HS-27A (cell line): ENCODE measurements around the gene NRL.

ENCODE experiments used
- DNase-seq: peaks from one replicate; pipeline ENCODE4 v3.0.0-alpha.2; 2012; ENCODE audit warnings: low read depth, missing footprints

NRL gene

DNA sequence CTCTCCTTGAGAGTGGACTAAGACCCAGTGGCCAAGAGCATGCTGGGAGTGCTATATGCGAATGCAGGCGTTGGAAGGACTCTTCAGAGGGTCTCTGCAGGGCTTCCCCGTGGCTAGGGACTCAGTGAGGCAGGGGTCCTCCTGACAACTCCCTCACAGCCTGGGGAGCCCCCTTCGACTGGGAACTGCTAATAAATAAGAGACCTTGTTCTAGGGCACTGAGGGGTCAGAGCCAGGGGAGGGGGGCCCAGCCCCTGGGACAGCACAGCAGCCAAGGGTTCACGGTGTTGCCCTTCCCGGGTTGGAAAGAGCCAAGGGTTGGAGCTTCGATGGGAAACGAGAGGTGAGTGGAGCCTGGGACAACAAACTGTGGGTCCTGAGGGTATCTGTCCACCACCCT, 49.3 kb downstream of the NRL start:
- no peak for DNase-seq

DNA sequence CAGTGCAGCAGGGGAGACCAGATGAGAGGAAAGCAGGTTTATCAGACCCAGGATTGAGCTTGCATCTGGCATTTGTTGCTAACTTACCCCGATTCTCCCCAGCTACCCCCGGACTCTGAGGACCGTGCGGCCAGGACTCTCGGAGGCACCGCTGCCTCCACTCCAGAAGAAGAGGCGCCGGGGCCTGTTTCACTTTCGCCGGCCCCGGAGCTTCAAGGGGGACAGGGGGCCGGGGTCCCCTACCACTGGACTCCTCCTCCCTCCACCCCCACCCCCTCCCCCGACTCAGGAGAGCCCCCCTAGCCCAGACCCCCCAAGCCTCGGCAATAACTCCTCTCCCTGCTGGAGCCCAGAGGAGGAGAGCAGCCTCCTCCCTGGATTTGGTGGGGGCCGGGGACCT, 49.9 kb downstream of the NRL start:
- no peak for DNase-seq

DNA sequence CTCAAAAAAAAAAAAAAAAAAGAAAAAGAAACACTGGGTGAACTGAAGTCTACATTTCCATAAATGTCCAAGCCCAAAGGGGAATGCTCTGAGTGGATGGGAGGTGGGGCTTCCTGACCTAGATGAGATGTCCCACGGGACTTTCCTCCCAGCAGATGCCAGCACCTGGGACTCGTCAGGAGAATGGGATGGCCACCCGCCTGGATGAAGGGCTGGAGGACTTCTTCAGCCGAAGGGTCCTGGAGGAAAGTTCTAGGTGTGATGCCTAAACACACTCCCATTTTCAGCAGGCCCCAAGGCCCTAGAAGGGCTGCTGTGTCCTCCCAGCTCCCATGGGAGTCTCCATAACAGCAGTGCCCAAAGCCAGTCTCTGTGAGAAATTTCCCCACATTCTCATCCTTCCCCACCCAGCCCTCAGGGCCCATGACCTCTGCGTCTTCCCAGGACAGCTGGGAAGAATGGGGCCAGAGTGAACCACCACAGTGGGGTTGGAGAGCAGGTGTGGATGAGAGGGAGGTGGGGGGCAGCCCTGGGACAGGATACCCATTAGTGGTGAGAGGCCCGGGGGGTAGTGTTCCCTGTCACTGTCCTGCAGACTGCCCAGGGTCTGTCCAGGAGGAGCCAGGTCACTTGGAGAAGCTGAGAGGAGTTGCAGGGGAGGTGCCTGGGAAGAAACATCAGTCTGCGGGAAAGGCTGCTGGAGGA, 50.5 kb downstream of the NRL start:
- DNase-seq: no peak

DNA sequence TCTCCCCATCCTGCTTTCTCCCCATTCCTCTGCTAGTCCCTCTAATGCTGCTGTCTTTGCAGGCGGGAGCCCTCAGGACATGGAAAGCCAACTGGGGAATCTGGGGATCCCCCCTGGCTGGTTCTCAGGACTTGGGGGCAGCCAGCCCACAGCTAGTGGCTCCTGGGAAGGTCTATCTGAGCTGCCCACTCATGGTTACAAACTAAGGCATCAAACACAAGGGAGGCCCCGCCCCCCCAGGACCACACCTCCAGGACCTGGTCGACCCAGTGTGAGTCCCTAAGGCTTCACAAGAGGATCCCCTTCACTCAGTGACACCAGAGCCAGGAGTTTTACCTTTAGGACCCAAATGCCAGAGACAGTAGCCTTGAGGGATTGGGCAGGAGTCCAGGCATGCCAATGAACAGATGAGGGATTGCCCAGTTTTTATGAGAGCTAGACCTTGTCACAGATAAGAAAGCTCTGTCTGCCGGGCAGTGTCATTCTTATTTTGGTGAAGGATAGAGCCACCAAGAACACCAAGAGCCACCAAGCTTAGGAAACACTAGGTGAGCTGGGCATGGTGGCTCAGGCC, 51.4 kb downstream of the NRL start:
- no peak for DNase-seq

DNA sequence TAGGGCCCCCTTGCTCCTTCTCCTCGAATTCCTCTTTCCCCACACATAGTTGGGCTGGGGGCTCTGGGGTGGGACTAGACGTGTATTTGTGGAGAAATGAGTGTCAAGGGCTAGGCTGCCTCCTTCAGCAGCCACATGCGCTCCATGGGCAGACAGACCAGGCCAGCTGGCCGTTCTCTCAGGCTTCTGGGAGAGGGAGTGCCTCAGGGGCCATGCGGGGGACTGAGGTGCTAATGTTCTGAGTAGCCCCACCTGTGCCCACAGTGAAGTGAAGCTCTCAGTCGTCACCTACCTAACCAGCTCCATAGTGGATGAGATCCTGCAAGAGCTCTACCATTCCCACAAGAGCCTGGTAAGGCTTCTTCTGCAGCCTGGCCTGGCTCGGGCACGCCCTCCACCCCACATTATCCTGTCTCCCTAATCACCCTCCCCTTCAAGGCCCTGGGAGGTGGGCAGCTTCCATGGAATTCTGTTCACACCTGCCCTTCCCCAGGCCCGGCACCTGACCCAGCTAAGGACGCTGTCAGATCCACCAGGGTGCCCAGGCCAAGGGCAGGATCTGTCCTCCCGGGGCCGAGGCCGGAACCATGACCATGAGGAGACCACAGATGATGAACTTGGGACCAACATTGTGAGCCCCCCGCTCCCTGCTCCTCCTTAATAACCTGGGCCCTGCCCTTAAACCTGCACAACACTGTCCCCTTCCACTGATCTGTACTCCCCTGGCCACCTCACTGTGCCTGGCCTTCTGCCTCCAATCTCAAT, 52.4 kb downstream of the NRL start:
- no peak for DNase-seq

DNA sequence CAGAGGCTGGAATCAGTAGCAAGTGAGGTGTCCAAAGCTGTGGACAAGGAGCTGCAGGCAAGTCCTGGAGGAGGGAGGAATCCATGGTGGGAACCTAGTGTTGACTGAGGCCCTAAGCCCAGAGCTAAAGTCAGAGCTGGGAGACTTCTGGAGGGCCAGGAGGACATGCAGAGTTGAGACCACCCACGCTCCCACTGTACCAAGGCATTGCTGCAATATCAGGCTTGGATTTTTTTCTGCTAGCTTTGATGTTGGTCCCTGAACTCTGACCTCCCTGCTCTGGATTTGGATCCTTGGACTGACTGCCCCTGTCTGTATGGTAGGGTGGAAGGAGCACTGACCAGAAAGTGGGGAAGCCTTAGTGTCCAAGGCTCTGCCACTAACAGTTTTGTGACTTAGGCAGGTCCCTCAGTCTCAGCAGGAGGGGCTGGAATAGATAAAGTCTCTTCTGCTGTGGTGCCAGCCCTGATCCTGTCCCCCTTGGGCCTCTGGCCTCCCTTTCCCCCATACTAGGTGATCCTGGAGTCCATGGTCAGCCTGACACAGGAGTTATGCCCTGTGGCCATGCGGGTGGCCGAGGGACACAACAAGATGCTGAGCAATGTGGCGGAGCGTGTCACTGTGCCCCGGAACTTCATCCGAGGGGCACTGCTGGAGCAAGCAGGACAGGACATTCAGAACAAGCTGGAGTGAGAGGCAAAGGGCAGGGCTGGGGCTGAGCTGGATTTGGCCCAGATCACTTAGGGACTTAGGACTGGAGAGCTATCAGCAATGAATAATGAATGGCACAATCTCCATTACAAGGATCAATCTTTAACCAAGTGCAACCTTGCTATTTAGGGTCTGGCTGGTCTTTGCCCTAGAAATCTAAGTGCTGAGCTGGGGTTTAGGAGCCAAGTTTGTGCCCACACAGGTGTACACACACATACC, 53.5 kb downstream of the NRL start:
- DNase-seq: no peak

DNA sequence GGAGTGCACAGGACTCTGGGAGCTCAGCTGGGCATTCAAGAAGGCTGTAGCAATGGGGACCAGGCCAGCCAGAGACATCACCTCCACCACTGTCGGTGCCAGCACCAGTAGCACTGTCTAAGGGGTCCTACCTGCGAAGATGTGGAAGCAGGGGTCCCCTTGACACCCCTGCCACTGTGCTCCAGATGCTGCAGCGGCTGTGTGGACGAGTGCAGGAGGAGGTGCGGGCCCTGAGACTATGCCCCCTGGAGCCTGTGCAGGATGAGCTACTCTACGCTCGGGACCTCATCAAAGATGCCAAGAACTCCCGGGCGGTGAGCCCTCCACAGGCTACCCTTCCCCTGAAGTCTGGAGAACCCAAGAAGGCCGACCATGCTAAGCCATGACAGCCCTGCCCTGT, 54.3 kb downstream of the NRL start:
- DNase-seq: no peak

DNA sequence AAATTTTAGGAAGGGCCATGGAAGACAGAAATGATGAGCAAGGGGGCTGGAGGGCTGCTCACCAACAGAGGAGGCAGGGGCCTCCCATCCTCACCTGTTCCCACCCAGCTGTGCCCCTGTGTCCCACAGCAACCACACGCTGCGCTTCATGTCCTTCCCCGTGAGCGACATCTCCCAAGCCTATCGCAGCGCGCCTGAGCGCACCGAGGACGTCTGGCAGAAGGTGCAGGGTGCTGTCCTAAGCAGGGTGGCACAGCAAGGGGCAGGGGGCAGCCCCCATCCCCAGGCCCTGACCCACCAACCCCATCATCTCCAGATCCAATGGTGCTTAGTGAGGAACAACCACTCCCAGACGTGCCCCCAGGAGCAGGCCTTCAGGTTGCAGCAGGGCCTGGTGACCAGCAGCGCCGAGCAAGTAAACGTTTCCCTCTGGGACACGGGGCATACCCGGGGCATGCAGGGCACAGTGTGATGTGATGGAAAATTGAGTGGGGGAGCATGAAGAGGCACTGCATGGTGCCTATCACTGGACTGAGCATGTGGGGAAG, 54.8 kb downstream of the NRL start:
- no peak for DNase-seq

DNA sequence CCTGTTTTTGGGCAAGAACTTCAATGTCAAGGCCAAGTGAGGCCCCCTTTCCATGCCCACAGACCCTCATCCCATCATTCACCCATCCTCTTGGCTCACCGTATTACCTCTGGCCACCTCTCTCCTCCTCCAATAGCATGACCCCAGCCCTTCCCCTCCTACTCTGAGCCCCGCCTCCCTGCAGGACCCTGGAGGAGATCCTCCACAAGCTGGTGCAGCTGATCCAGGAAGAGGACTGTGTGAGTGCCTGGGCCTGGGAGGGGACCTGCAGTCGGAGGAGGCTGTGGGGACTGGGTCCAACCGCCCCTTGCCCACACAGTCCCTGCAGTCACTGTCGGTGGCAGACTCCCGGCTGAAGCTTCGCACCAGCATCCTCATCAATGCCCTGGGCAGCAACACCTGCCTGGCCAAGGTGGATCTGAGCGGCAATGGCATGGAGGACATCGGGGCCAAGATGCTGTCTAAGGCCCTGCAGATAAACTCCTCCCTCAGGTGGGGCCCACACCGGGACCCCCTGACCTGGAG, 55.7 kb downstream of the NRL start:
- no peak for DNase-seq

DNA sequence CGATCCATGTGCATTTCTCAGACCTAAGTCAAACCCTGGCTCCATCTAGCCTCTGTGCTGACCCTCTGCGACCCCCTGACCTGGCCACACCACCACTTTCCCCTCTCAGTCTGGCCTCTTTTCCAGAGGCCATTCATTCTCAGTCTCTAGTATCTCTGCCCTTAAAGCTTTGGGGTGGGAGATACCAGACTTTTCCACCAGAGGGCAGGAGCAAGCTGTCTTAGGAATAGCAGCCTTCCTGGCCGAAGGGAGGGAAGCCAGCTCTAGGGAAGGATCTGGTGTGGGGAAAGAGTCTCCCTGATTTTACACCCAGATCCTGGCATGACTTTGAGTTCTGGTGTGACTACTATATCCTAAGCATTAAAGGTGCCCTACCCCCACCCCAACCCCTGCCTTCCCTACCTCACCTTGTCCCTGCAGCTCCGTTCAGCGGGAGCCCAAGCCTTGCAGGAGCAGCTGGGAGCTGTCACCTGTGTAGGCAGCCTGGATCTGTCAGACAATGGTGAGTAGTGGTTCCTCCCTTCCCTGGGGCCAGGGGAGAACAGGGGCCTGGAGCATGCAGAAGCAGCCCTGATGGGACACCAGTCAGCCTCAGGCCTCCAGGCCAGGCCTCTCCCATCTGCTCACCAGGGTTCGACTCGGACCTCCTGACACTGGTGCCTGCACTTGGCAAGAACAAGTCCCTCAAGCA, 56.3 kb downstream of the NRL start:
- DNase-seq: peak; percentile 54

DNA sequence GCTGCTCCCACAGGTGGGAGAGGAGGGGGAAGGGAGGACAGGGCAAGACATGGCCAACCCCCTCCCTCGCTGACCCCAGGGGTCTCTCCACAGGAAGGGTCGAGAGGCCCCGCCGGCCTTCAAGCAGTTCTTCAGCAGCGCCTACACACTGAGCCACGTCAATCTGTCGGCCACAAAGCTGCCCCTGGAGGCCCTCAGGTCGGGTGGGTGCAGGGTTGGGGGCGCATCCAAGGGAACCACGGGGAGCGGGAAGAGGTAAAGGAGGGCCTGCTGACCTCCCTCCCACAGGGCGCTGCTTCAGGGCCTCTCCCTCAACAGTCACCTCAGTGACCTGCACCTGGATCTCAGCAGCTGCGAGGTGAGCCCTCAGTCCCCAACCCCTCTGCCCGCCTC, 56.9 kb downstream of the NRL start:
- no peak for DNase-seq

DNA sequence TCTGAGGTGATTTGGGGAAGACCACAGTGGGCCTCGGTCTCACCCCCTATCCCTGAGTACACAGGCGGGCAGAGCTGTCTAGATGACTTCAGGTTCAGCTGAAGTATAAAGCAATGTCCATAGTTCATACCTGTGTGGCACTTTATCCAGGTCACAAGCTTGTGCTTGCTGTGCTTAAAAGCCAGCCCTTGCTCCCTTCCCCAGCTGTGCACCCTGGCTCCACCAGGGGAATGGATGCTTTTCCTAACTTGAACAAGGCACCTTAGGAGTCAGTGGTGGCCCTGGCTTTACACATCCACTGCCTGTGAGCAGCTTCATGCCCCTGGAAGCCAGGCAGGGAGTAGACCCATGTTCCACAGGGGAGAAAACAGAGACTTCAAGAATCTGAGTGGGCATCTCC, 57.5 kb downstream of the NRL start:
- DNase-seq: no peak

DNA sequence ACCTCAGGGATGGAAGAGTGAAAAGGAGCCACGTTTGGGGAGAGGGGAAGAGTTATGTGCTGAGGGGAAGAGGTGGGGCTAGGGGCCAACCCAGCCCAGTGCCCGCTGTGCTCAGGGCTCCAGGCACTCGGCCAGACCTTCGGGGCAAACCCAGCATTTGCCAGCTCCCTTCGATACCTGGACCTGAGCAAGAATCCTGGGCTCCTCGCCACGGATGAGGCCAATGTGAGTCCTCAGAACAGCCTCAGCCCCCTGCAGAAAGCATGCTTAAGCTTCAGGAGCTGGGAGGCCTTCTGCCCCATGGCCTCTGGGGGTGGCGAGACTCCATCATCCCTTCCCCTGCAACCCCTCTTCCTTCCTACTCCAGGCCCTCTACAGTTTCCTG, 58.0 kb downstream of the NRL start:
- no peak for DNase-seq

DNA sequence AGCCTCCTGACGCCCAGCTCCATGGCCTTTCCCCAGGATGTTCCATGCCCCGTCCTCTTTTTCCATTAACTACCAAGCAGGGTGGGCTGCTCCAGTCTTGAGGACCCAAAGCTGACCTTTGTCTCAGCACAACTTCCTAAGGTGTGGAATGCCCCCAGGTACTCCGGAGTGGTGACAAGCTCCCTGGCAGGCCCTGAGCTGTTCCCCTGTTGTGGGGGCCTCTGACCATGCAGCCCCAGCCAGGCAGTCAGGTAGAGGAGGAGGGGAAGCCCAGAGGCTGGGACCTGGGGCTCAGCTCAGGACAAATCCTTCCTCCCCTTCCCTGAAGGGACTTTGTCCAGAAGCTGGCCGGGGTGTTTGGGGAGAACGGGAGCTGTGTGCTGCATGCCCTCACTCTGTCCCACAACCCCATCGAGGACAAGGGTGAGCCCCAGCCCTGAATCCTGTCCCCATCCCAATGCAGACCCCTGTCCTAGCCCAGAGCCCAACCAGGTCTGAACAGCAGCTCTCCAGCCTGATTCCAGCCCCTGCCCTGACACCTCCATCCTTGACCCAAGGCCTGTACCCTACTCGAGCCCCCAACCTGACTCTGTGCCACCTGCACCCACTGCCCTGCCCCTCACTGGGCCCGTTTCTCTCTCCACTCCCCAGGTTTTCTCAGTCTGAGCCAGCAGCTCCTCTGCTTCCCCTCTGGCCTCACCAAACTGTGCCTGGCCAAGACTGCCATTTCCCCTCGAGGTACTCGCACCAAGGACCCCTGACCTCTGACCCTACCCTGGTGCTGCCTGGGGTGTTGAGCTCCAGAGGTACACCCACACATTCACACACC, 58.6 kb downstream of the NRL start:
- no peak for DNase-seq

DNA sequence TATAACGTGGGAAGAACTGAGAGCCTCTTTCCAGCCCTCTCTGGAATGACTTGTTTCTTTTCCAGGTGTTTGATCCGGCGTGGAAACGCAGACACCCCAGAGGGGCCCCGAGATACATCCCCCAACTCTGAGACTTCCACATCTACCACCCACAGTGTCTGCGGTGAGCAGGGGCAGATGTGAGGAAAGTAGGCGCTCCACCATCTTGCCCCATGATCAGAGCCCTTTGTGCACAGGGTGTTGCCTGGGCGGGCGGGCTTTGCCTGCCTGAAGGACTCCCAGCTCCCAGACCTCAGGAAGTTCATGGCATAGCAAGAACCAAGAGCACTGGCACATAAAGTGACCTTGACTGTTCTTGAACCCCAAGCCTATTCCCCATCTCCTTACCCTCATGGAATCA, 60.1 kb downstream of the NRL start:
- DNase-seq: no peak

DNA sequence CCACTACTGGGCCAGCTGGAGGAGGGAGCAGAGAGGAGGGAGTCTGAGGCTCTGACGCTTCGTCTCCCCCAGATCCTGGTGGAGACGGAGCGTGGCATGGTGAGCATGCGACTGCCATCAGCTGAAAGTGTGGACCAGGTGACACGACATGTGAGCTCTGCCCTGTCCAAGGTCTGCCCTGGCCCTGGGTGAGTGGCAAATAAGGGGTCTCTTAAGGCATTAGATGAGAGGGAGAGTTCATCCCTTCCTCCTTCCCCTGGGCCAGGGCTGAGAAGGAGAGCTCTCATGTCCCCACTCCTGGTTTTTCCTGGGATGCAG, 60.5 kb downstream of the NRL start:
- DNase-seq: no peak

DNA sequence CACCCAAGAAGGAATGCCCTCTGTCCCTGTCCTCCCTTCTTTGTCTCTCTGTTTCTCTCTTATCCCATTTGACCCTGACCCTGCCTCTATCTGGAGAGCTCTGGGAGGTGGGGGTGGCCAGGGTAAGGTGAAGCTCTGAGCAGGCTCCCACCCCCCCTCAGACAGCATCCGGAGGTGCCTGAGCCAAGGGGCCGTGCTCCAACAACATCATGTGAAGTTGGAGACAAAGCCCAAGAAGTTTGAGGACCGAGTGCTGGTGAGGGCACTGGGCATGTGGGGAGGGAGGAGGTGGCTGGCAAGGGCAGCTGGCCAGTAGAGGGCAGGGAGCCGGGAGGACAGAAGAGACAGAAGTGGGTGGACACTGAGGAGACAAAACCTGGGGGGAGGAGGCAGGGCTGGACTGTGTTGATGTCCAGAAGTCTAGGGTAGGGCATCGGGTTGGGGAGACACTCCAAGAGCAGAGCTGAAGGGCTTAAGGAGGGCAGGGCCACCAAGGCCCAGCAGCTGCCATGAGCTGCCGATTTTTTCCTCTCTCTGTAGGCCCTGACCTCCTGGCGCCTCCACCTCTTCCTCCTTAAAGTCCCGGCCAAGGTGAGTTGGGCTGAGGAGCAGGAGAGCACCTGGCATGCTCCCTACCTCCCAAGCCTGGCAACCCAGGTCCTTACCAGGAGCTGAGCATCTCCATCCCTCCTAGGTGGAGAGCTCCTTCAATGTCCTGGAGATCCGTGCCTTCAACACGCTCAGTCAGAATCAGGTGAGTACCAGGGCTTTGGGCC, 61.0 kb downstream of the NRL start:
- no peak for DNase-seq

DNA sequence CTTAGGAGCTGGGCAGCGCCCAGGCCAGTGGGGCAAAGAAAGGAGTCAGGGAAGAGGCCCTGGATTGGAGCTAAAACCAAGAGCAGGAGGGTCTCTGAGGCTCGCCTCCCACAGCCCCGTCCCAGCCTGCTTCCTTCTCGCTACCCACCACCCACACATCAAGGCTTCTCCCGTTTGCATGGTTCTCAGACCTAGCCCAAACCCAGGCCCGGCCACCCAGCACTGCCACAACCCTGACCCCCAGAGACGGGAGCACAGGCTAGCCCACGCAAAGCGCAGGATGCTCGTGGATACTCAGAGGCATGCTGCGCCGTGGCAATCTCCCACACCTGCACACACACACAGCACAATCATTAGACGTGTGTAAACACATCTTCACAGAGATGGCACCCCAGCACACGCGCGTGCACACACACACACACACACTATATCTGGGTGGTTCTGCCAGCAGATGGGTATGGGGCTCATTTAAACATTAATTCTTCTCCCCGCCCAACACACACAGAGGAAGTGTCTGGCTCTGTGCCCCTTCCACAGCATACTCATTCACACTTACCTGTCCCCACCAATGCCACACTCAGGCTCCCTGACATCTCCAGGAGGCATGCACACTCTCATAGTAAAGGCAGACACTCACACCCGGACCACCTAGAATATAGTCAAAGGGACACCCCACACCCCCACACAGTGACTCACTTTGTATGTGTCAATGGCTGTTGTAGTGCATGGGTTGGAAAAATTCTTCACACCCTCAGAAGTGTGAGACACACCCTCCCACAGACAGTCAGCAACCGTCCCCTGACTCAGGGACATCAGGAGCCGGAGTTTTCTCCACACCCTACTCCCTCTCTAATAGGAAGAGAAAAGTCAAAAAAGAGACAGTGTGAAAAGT, 61.8 kb downstream of the NRL start:
- no peak for DNase-seq
